ENCODE results near the gene DMTF1. TPM values are rescaled to one million over a fixed set of nuclear protein-coding genes. Genes with fewer than 3 reads are reported as not detected.

DMTF1 gene
- total and polyA plus RNA-seq, 10 of the 15 experiments (the other 5 are each of a cell fraction or from before 2014, with no cell fraction given): 24.3 to 191 (median 72.0) TPM

- TF ChIP-seq FOXM1 (IDR thresholded peaks at IDR 0.05; ENCODE audit: low read depth, low read length): 0 out of 2 replicates have a peak, but pooled peaks have one; percentile 4
- TF ChIP-seq ETV6 (conservative IDR thresholded peaks at IDR 0.05 in 1 of 2, IDR thresholded peaks at IDR 0.05 in 1 of 2; ENCODE audit: borderline replicate concordance in 1 of 2, low read depth in 1 of 2): no peak
- TF ChIP-seq IRF3 (IDR thresholded peaks at IDR 0.05): no peak
- TF ChIP-seq CBFB (IDR thresholded peaks at IDR 0.05; ENCODE audit: low read depth): no peak
These were observed 40.7 kb downstream of the DMTF1 start (continued) for GRCh38 chr7:87192784-87193487.

GRCh38 chr7:87193912-87194311 is 41.7 kb downstream of the DMTF1 start:
- Histone ChIP-seq H3K4me2 (ENCODE audit: control insufficient read depth, insufficient read depth) (no peak overlapping the region), H3K9me3 (replicated peaks; ENCODE audit: control insufficient read depth, insufficient read depth, low read length) (no peaks in the 10 kb centered on the region), H3K79me2 (ENCODE audit: control insufficient read depth, insufficient read depth, low read length) (peaks cover 23% of the 10 kb centered on the region), H3K4me3 (no peak overlapping the region), H3K27ac (ENCODE audit: control insufficient read depth, insufficient read depth) (no peak overlapping the region), H4K20me1 (ENCODE audit: control insufficient read depth, insufficient read depth) (no peaks in the 10 kb centered on the region), H3K4me1 (ENCODE audit: control insufficient read depth, insufficient read depth, low read length) (no peaks in the 10 kb centered on the region), H3K27me3 (replicated peaks in 1 of 2; ENCODE audit: control insufficient read depth in 2 of 2, insufficient read depth in 2 of 2, low read length in 1 of 2) (no peaks in the 10 kb centered on the region), H2AFZ (ENCODE audit: control insufficient read depth, low read depth, low read length) (no peak overlapping the region), H3K36me3 (ENCODE audit: control insufficient read depth in 2 of 2, insufficient read depth in 2 of 2, low read length in 1 of 2) (peaks cover 15 to 43% of the 10 kb centered on the region in 2 experiments), H3K9ac (ENCODE audit: control insufficient read depth, insufficient read depth, low read length) (no peak overlapping the region)
- in situ Hi-C loops (cut with MboI) (no loop called here), intact Hi-C loops (cut with micrococcal nuclease; ENCODE audit: unreplicated experiment) (no loop called here)
- CTCF ChIA-PET: interaction anchor here (1.0 kb wide), 1 partner anchor 16 kb away, joined by 3 read pairs; no protein-coding TSS in a partner anchor
- no peak for DNase-seq (ENCODE audit: low read depth, low spot score)
- no peak for ATAC-seq
- 39% methylated on average over 1 of the region's 1 CpG for WGBS (ENCODE audit: insufficient coverage, insufficient replicate concordance, low lambda C conversion rate, missing lambda C conversion rate)
- SMC1A ChIA-PET (ENCODE audit: uncharacterized antibody, unreplicated experiment): interaction anchor here (1.0 to 2.0 kb wide), 2 partner anchors 9 to 19 kb away, joined by 3 to 8 read pairs; no protein-coding TSS in a partner anchor
- TF ChIP-seq ATF2 (IDR thresholded peaks at IDR 0.05; ENCODE audit: low read length) (0 out of 2 replicates have a peak, but pooled peaks have one; percentile 5), GATAD2B (conservative IDR thresholded peaks at IDR 0.05; ENCODE audit: low read depth) (no peak), CEBPB (IDR thresholded peaks at IDR 0.05; ENCODE audit: borderline replicate concordance in 1 of 2, low read depth in 2 of 2, low read length in 2 of 2) (no peak), POLR2AphosphoS2 (IDR thresholded peaks at IDR 0.05; ENCODE audit: low read depth, low read length) (0 out of 2 replicates have a peak, but pooled peaks have one; percentile 44), POLR2AphosphoS5 (IDR thresholded peaks at IDR 0.05; ENCODE audit: low read length) (peak; percentile 35; the same call in 1 of the 2 replicates)
- BruUV-seq (replicated peaks): no TSS peak
- FAIRE-seq: no peak
- RAD21 ChIA-PET (ENCODE audit: unreplicated experiment): no interaction called here
- POLR2A ChIA-PET: interaction anchor here (1.7 to 1.8 kb wide), 2 partner anchors 9 to 23 kb away, joined by 4 to 7 read pairs; no protein-coding TSS in a partner anchor

All from GM12878 (cell line).